Activated CD4-positive, alpha-beta T cell treated with anti-CD3 and anti-CD28 coated beads, Interleukin-10, Interleukin-2, amounts not matched to agents 100 ng/mL and 50 ng/mL, durations not matched to agents 16 hours and 8 hours (primary cell): ENCODE results near the gene MIAT.
"Not testable (repeated sequence)": the region's sequence is repeated elsewhere in the genome, so short reads cannot be mapped to it uniquely, and the experiment has no call there.

Experiments used
- DNase-seq: peaks from one replicate; pipeline ENCODE4 v3.0.0-alpha.2; 2020

MIAT gene

GRCh38 chr22:26701323-26701722 lies 43.9 kb downstream of the MIAT start:
- DNase-seq = no peak

- no peak for DNase-seq
Observed at GRCh38 chr22:26702906-26703830, 45.8 kb downstream of the MIAT start.

- not testable (repeated sequence) for DNase-seq
Observed at GRCh38 chr22:26705379-26705778, 48.0 kb downstream of the MIAT start.

- DNase-seq = no peak
Observed at GRCh38 chr22:26707090-26707489, 49.7 kb downstream of the MIAT start.

- DNase-seq = no peak
Observed at GRCh38 chr22:26707581-26707980, 50.2 kb downstream of the MIAT start.

- DNase-seq = no peak
Observed at GRCh38 chr22:26708256-26709009, 51.0 kb downstream of the MIAT start.

- DNase-seq = no peak
Observed at GRCh38 chr22:26709617-26710390, 52.4 kb downstream of the MIAT start.

GRCh38 chr22:26711205-26711963 lies 54.0 kb downstream of the MIAT start:
- no peak for DNase-seq

- no peak for DNase-seq
Observed at GRCh38 chr22:26712158-26712557, 54.8 kb downstream of the MIAT start.

GRCh38 chr22:26713823-26714449 lies 56.5 kb downstream of the MIAT start:
- no peak for DNase-seq

- DNase-seq = no peak
Observed at GRCh38 chr22:26714971-26715370, 57.6 kb downstream of the MIAT start.

- DNase-seq = no peak
Observed at GRCh38 chr22:26715392-26715936, 58.1 kb downstream of the MIAT start.

- no peak for DNase-seq
Observed at GRCh38 chr22:26718488-26718887, 61.1 kb downstream of the MIAT start.

GRCh38 chr22:26718905-26719304 lies 61.5 kb downstream of the MIAT start:
- DNase-seq = no peak

GRCh38 chr22:26722159-26722558 lies 64.8 kb downstream of the MIAT start:
- DNase-seq = no peak

- no peak for DNase-seq
Observed at GRCh38 chr22:26724414-26724813, 67.0 kb downstream of the MIAT start.

- no peak for DNase-seq
Observed at GRCh38 chr22:26725012-26725676, 67.8 kb downstream of the MIAT start.
